Left lobe of liver (tissue), 2 donors: ENCODE data around the gene TMEM214. TPM values are rescaled to one million over a fixed set of nuclear protein-coding genes. Genes with fewer than 3 reads are reported as not detected.

Experiments
- ATAC-seq: fragments of 200-7000 bp; cut with Tn5 transposase; one replicate; pipeline ENCODE4 v1.9.1; 2020; ENCODE audit warnings: mild to moderate bottlenecking, moderate library complexity
- DNase-seq: peaks from one replicate; pipeline ENCODE4 v3.0.0-alpha.2; 2020; ENCODE audit warnings: low spot score
- total RNA-seq: library from RNA; stranded (reverse); gene quantifications from one replicate; pipeline ENCODE4 v1.2.1, GENCODE V29; 2021
- donor health status: DM: no; HTN: no; CAD: no; lungs with moderate emphysema.
- donor health status: DM: no; HTN: yes; CAD: no.

The TMEM214 gene
- total RNA-seq, 1 donor from 2014 or later = 53.7 TPM

GRCh38 chr2:27081984-27082772 lies 49.4 kb downstream of the TMEM214 start:
- no peak for ATAC-seq
- DNase-seq = no peak

GRCh38 chr2:27082773-27083409 lies 50.1 kb downstream of the TMEM214 start:
- ATAC-seq = no peak
- no peak for DNase-seq

- DNase-seq = no peak
Observed at GRCh38 chr2:27083410-27084296, 50.9 kb downstream of the TMEM214 start.

GRCh38 chr2:27084297-27085061 lies 51.7 kb downstream of the TMEM214 start:
- DNase-seq = no peak
- ATAC-seq = no peak

More at GRCh38 chr2:27083410-27084296, 50.9 kb downstream of the TMEM214 start:
- no peak for ATAC-seq

- DNase-seq (no peak), ATAC-seq (no peak)
Observed at GRCh38 chr2:27085062-27085672, 52.4 kb downstream of the TMEM214 start.

- DNase-seq (peak; percentile 81), ATAC-seq (peak; percentile 54)
Observed at GRCh38 chr2:27085673-27086089, 52.9 kb downstream of the TMEM214 start.

GRCh38 chr2:27086090-27086723 lies 53.4 kb downstream of the TMEM214 start:
- DNase-seq (peak; percentile 98), ATAC-seq (peak; percentile 80)

GRCh38 chr2:27086724-27087593 lies 54.2 kb downstream of the TMEM214 start, which contains the start of gene KHK:
Gene KHK (plus strand): TSS chr2:27086772. CDS start chr2:27087260, 488 bp downstream.
- ATAC-seq (peak; percentile 70), DNase-seq (peak; percentile 89)

GRCh38 chr2:27087823-27088410 lies 55.2 kb downstream of the TMEM214 start:
- DNase-seq (no peak), ATAC-seq (no peak)

- ATAC-seq (no peak), DNase-seq (no peak)
Observed at GRCh38 chr2:27088634-27089033, 55.9 kb downstream of the TMEM214 start.

GRCh38 chr2:27089111-27089954 lies 56.6 kb downstream of the TMEM214 start:
- DNase-seq (no peak), ATAC-seq (no peak)

Other genes with a start within 250 kb of the TMEM214 start
- gene CENPA, start 246.9 kb upstream of the TMEM214 start, total RNA-seq = 0.33 TPM
- gene DPYSL5, start 184.8 kb upstream of the TMEM214 start, total RNA-seq = not detected
- 16.6 TPM for gene MAPRE3, start 62.3 kb upstream of the TMEM214 start, total RNA-seq
- 7.6 TPM for gene AGBL5, start 18.7 kb downstream of the TMEM214 start, total RNA-seq
- 141 TPM for gene OST4, start 38.7 kb downstream of the TMEM214 start, total RNA-seq
- 16.0 TPM for gene EMILIN1, start 45.6 kb downstream of the TMEM214 start, total RNA-seq
- gene KHK, start 53.8 kb downstream of the TMEM214 start, total RNA-seq = 267 TPM
- 5.5 TPM for gene CGREF1, start 86.2 kb downstream of the TMEM214 start, total RNA-seq
- 3.6 TPM for gene ABHD1, start 90.8 kb downstream of the TMEM214 start, total RNA-seq
- gene PREB, start 101.7 kb downstream of the TMEM214 start, total RNA-seq = 43.9 TPM
- gene PRR30, start 106.4 kb downstream of the TMEM214 start, total RNA-seq = not detected
- gene TCF23, start 116.0 kb downstream of the TMEM214 start, total RNA-seq = 0.10 TPM
- 31.8 TPM for gene ATRAID, start 179.1 kb downstream of the TMEM214 start, total RNA-seq
- 72.6 TPM for gene SLC5A6, start 179.3 kb downstream of the TMEM214 start, total RNA-seq
- 14.9 TPM for gene CAD, start 184.4 kb downstream of the TMEM214 start, total RNA-seq
- gene SLC30A3, start 230.1 kb downstream of the TMEM214 start, total RNA-seq = not detected
- gene DNAJC5G, start 242.5 kb downstream of the TMEM214 start, total RNA-seq = not detected
- gene TRIM54, start 249.5 kb downstream of the TMEM214 start, total RNA-seq = not detected